ENCODE data around the gene PPM1H. TPM values are rescaled to one million over a fixed set of nuclear protein-coding genes. Genes with fewer than 3 reads are reported as not detected.

PPM1H gene
- total RNA-seq, 1 donor from 2014 or later, result 0.49 TPM

- Histone ChIP-seq H3K4me3 (no peak overlapping the region), H3K27ac (no peak overlapping the region), H3K4me1 (no peaks in the 10 kb centered on the region), H3K36me3 (no peaks in the 10 kb centered on the region), H3K9me3 (no peaks in the 10 kb centered on the region), H3K27me3 (no peaks in the 10 kb centered on the region)
- no peak for DNase-seq (ENCODE audit: extremely low spot score in 2 of 2)
- intact Hi-C loops (cut with DNase I), result no loop called here
- TF ChIP-seq, protein P1, sequence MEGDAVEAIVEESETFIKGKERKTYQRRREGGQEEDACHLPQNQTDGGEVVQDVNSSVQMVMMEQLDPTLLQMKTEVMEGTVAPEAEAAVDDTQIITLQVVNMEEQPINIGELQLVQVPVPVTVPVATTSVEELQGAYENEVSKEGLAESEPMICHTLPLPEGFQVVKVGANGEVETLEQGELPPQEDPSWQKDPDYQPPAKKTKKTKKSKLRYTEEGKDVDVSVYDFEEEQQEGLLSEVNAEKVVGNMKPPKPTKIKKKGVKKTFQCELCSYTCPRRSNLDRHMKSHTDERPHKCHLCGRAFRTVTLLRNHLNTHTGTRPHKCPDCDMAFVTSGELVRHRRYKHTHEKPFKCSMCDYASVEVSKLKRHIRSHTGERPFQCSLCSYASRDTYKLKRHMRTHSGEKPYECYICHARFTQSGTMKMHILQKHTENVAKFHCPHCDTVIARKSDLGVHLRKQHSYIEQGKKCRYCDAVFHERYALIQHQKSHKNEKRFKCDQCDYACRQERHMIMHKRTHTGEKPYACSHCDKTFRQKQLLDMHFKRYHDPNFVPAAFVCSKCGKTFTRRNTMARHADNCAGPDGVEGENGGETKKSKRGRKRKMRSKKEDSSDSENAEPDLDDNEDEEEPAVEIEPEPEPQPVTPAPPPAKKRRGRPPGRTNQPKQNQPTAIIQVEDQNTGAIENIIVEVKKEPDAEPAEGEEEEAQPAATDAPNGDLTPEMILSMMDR (IDR thresholded peaks at IDR 0.05), result no peak
Measured at GRCh38 chr12:62783881-62784280, 151.1 kb downstream of the PPM1H start.

GRCh38 chr12:62781136-62781880, 153.6 kb downstream of the PPM1H start:
- H3K27me3 ChIP-seq, result no peaks in the 10 kb centered on the region
- no peak overlapping the region for H3K4me3 ChIP-seq
- no peaks in the 10 kb centered on the region for H3K9me3 ChIP-seq
- H3K36me3 ChIP-seq, result no peaks in the 10 kb centered on the region
- TF ChIP-seq POLR2A (IDR thresholded peaks at IDR 0.05) (no peak), POLR2AphosphoS5 (IDR thresholded peaks at IDR 0.05; ENCODE audit: insufficient read depth in 1 of 2, low read depth in 1 of 2) (no peak)
- TF ChIP-seq, protein P1 (IDR thresholded peaks at IDR 0.05), result no peak
- no peaks in the 10 kb centered on the region for H3K4me1 ChIP-seq
- DNase-seq (ENCODE audit: extremely low spot score in 2 of 2), result no peak
- intact Hi-C loops (cut with DNase I), result no loop called here
- no peak overlapping the region for H3K27ac ChIP-seq

- no peaks in the 10 kb centered on the region for H3K36me3 ChIP-seq
- H3K4me3 ChIP-seq, result no peak overlapping the region
- no peaks in the 10 kb centered on the region for H3K27me3 ChIP-seq
- TF ChIP-seq, protein P1 (IDR thresholded peaks at IDR 0.05), result no peak
- no peak for TF ChIP-seq POLR2AphosphoS5 (IDR thresholded peaks at IDR 0.05; ENCODE audit: insufficient read depth in 1 of 2, low read depth in 1 of 2)
- no peak for TF ChIP-seq POLR2A (IDR thresholded peaks at IDR 0.05)
- intact Hi-C loops (cut with DNase I), result no loop called here
- DNase-seq (ENCODE audit: extremely low spot score in 2 of 2), result no peak
- no peaks in the 10 kb centered on the region for H3K4me1 ChIP-seq
- H3K27ac ChIP-seq, result no peak overlapping the region
- H3K9me3 ChIP-seq, result no peaks in the 10 kb centered on the region
Measured at GRCh38 chr12:62779488-62779887, 155.5 kb downstream of the PPM1H start.

DNA sequence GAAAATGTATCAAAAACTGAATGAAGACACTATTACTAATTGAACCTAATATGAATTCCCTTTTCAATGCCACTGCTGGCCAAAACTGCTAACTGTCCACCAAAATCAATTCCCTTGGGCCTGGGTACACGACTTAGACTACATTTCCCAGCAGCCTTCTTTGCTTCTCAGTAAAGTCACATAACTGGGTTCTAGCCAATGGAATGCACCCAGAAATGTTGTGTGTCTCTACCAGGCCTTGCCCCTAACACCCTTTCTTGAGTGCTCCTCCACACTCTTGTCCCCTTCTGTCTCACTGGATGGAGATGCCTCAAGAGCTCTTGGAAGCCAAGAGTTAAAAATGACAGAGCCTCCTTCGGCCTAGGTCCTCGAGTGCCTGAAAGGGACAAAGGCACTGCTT, 156.8 kb downstream of the PPM1H start:
- TF ChIP-seq POLR2A (IDR thresholded peaks at IDR 0.05), result no peak
- TF ChIP-seq POLR2AphosphoS5 (IDR thresholded peaks at IDR 0.05; ENCODE audit: insufficient read depth in 1 of 2, low read depth in 1 of 2), result no peak
- TF ChIP-seq, protein P1 (IDR thresholded peaks at IDR 0.05), result no peak
- intact Hi-C loops (cut with DNase I), result no loop called here
- no peak for DNase-seq (ENCODE audit: extremely low spot score in 2 of 2)
- Histone ChIP-seq H3K36me3 (no peaks in the 10 kb centered on the region), H3K27ac (no peak overlapping the region), H3K27me3 (no peaks in the 10 kb centered on the region), H3K4me1 (no peaks in the 10 kb centered on the region), H3K9me3 (no peaks in the 10 kb centered on the region), H3K4me3 (no peak overlapping the region)

DNA sequence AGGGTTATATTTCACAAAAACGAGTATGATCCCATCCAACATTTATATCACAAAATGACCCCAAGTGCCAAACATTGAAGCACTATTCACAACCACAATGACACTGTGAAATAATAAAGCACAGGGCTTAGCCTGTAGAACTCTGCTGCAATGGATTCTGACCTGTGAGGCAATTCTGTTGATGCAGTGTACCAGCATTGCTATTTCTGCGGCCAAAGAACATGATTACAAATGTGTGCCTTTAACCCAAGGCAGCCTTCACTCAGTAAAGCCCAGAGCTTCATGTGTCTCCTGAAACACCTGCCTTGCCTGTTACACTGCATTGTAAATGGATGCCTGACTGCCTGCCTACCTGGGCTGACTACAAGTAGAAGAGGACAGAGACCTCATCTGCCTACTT, 158.0 kb downstream of the PPM1H start:
- no peak overlapping the region for H3K4me3 ChIP-seq
- DNase-seq (ENCODE audit: extremely low spot score in 2 of 2), result no peak
- intact Hi-C loops (cut with DNase I), result no loop called here
- TF ChIP-seq, protein P1 (IDR thresholded peaks at IDR 0.05), result no peak
- TF ChIP-seq POLR2AphosphoS5 (IDR thresholded peaks at IDR 0.05; ENCODE audit: insufficient read depth in 1 of 2, low read depth in 1 of 2) (no peak), POLR2A (IDR thresholded peaks at IDR 0.05) (no peak)
- H3K4me1 ChIP-seq, result no peaks in the 10 kb centered on the region
- H3K36me3 ChIP-seq, result no peaks in the 10 kb centered on the region
- H3K27ac ChIP-seq, result no peak overlapping the region
- H3K9me3 ChIP-seq, result no peaks in the 10 kb centered on the region
- H3K27me3 ChIP-seq, result no peaks in the 10 kb centered on the region

All from vagina (tissue), 2 donors.